Breast epithelium (tissue), 4 donors: ENCODE measurements around the gene HAUS8. TPM values are rescaled to one million over a fixed set of nuclear protein-coding genes. Genes with fewer than 3 reads are reported as not detected.
A peak's percentile ranks its signal among the peaks of the same experiment; 100 is the strongest.

Experiments used
- DNase-seq, 2 donors: peaks; one replicate each; pipeline ENCODE4 v3.0.0-alpha.2; 2019; ENCODE audit warnings: low spot score in 2 of 2
- H3K27ac ChIP-seq, 2 donors: fragments of 200-600 bp; sonication (generic) in 1 of 2; one replicate each; pipeline ENCODE4 v1.5.1; 2016 to 2019; ENCODE audit warnings: mild to moderate bottlenecking in 1 of 2
- H3K27me3 ChIP-seq, 2 donors: fragments of 200-600 bp; sonication (generic) in 1 of 2; one replicate each; pipeline versions ENCODE4 v1.5.1 to v1.6.0; 2017 to 2019; ENCODE audit warnings: control low read depth in 1 of 2, mild to moderate bottlenecking in 1 of 2
- H3K36me3 ChIP-seq: fragments of 200-600 bp; one replicate; pipeline ENCODE4 v1.5.1; 2019
- H3K4me1 ChIP-seq, 2 donors: fragments of 200-600 bp; sonication (generic); one replicate each; pipeline ENCODE4 v1.5.1; 2016 to 2019; ENCODE audit warnings: control low read depth in 1 of 2
- H3K4me3 ChIP-seq, 3 donors: fragments of 200-600 bp; sonication (generic); 1 replicate in 2 of 3; 2 replicates in 1 of 3; pipeline ENCODE4 v1.5.1; 2016 to 2019; ENCODE audit warnings: mild to moderate bottlenecking in 3 of 3, moderate library complexity in 2 of 3
- H3K9me3 ChIP-seq, 2 donors: fragments of 200-600 bp; sonication (generic) in 1 of 2; one replicate each; pipeline ENCODE4 v1.5.1; 2016 to 2019; ENCODE audit warnings: control low read depth in 1 of 2
- CTCF ChIP-seq, 3 donors: fragments of 450-650 bp; IDR thresholded peaks; one replicate each; pipeline ENCODE4 v1.5.1; 2016 to 2017; ENCODE audit warnings: antibody characterized with exemption in 3 of 3, mild to moderate bottlenecking in 3 of 3, moderate library complexity in 3 of 3
- POLR2A ChIP-seq: fragments of 450-650 bp; IDR thresholded peaks from one replicate; pipeline ENCODE4 v1.6.1; 2016; ENCODE audit warnings: antibody characterized with exemption, mild to moderate bottlenecking, moderate library complexity
- POLR2AphosphoS5 ChIP-seq, 3 donors: sonication (generic); formaldehyde crosslinking; IDR thresholded peaks; one replicate each; pipeline ENCODE4 v1.6.1; 2017; ENCODE audit warnings: antibody characterized with exemption in 3 of 3
- intact Hi-C: fragments of 100-400 bp; cut with DNase I; formaldehyde crosslinking; loops from one replicate; pipeline ENCODE4 v1.15.1; 2023; ENCODE audit warnings: low total_unique reads
- total RNA-seq, 3 donors: library from RNA; depleted of rRNA; stranded (reverse); fragments of >200 nt; gene quantifications; one replicate each; pipeline ENCODE4 v1.1.0, GENCODE V29; 2016

The HAUS8 gene
- total RNA-seq, 3 donors from 2014 or later: 5.6 to 6.7 (median 5.8) TPM

GRCh38 chr19:17076543-17076991 is 1.3 kb upstream of the HAUS8 start:
- Histone ChIP-seq H3K36me3 (no peaks in the 10 kb centered on the region), H3K9me3 (no peaks in the 10 kb centered on the region), H3K27ac (peak overlapping the region; percentile 84 to 89), H3K27me3 (no peaks in the 10 kb centered on the region), H3K4me3 (peak overlapping the region; percentile 68 to 84 (median 74)), H3K4me1 (peaks cover 4 to 19% of the 10 kb centered on the region in 2 donors)
- TF ChIP-seq POLR2A (no peak), CTCF (IDR thresholded peaks at IDR 0.05) (no peak), POLR2AphosphoS5 (IDR thresholded peaks at IDR 0.05) (no peak)
- intact Hi-C loops: no loop called here
- DNase-seq: no peak

- DNase-seq: peak in 1 of 2 donors; percentile 44
- intact Hi-C loops: no loop called here
These were observed 751 bp upstream of the HAUS8 start for GRCh38 chr19:17075864-17076542.

GRCh38 chr19:17074634-17075034 is 618 bp downstream of the HAUS8 start:
- Histone ChIP-seq H3K27ac (peak overlapping the region; percentile 85), H3K9me3 (no peaks in the 10 kb centered on the region), H3K4me3 (peak overlapping the region; percentile 68 to 84 (median 74)), H3K4me1 (peaks cover 4 to 19% of the 10 kb centered on the region in 2 donors), H3K36me3 (no peaks in the 10 kb centered on the region), H3K27me3 (no peaks in the 10 kb centered on the region)
- intact Hi-C loops: no loop called here
- DNase-seq: no peak
- TF ChIP-seq POLR2A: no peak
- TF ChIP-seq POLR2AphosphoS5 (IDR thresholded peaks at IDR 0.05): no peak
- TF ChIP-seq CTCF (IDR thresholded peaks at IDR 0.05): no peak

More at GRCh38 chr19:17075864-17076542, 751 bp upstream of the HAUS8 start:
- Histone ChIP-seq H3K9me3 (no peaks in the 10 kb centered on the region), H3K36me3 (no peaks in the 10 kb centered on the region), H3K27ac (peak overlapping the region; percentile 84 to 89), H3K27me3 (no peaks in the 10 kb centered on the region), H3K4me3 (peak overlapping the region; percentile 68 to 84 (median 74)), H3K4me1 (peaks cover 4 to 19% of the 10 kb centered on the region in 2 donors)
- TF ChIP-seq CTCF (IDR thresholded peaks at IDR 0.05) (no peak), POLR2A (no peak), POLR2AphosphoS5 (IDR thresholded peaks at IDR 0.05) (no peak)

GRCh38 chr19:17073869-17074633 is 1.2 kb downstream of the HAUS8 start:
- no peaks in the 10 kb centered on the region for H3K36me3 ChIP-seq
- no peaks in the 10 kb centered on the region for H3K27me3 ChIP-seq
- no peak for DNase-seq
- peak overlapping the region in 1 of 2 donors; percentile 85 for H3K27ac ChIP-seq
- no peaks in the 10 kb centered on the region for H3K9me3 ChIP-seq
- peaks cover 4 to 19% of the 10 kb centered on the region in 2 donors for H3K4me1 ChIP-seq
- intact Hi-C loops: no loop called here
- TF ChIP-seq POLR2A (no peak), CTCF (IDR thresholded peaks at IDR 0.05) (no peak), POLR2AphosphoS5 (IDR thresholded peaks at IDR 0.05) (no peak)
- H3K4me3 ChIP-seq: peak overlapping the region; percentile 68 to 84 (median 74)

- Histone ChIP-seq H3K4me1 (peaks cover 4 to 6% of the 10 kb centered on the region in 2 donors), H3K27ac (no peak overlapping the region), H3K4me3 (no peak overlapping the region), H3K9me3 (no peaks in the 10 kb centered on the region), H3K36me3 (no peaks in the 10 kb centered on the region), H3K27me3 (no peaks in the 10 kb centered on the region)
- intact Hi-C loops: no loop called here
- DNase-seq: no peak
- TF ChIP-seq CTCF (IDR thresholded peaks at IDR 0.05): no peak
- TF ChIP-seq POLR2AphosphoS5 (IDR thresholded peaks at IDR 0.05): no peak
- no peak for TF ChIP-seq POLR2A
These were observed 4.3 kb downstream of the HAUS8 start for GRCh38 chr19:17070912-17071311.
